ENCODE measurements around the gene IGF2BP2. TPM values are rescaled to one million over a fixed set of nuclear protein-coding genes. Genes with fewer than 3 reads are reported as not detected.
"Not testable (repeated sequence)": the region's sequence is repeated elsewhere in the genome, so short reads cannot be mapped to it uniquely, and the experiment has no call there.

Gene IGF2BP2
- total RNA-seq, 6 donors from 2014 or later, result 11.4 to 60.3 (median 24.9) TPM

- Histone ChIP-seq H3K4me3 (no peak overlapping the region), H3K27ac (no peak overlapping the region), H3K36me3 (peaks cover 0 to 35% (median 14%) of the 10 kb centered on the region in 4 donors), H3K27me3 (no peaks in the 10 kb centered on the region), H3K9me3 (no peaks in the 10 kb centered on the region), H3K4me1 (peaks cover 0 to 3% (median 0%) of the 10 kb centered on the region in 4 donors)
- ATAC-seq (ENCODE audit: low FRiP score in 2 of 2) (no peak), DNase-seq (no peak)
- TF ChIP-seq EP300 (IDR thresholded peaks at IDR 0.05) (no peak), CTCF (IDR thresholded peaks at IDR 0.05) (no peak), POLR2AphosphoS5 (IDR thresholded peaks at IDR 0.05) (no peak), POLR2A (IDR thresholded peaks at IDR 0.05) (no peak)
- 75 to 76% methylated on average over 12 to 14 of the region's 14 CpGs for WGBS, 2 donors
These were observed 178.3 kb downstream of the IGF2BP2 start for GRCh38 chr3:185646382-185647133.

- DNase-seq, result peak in 1 of 2 donors; percentile 58
- no peak overlapping the region for H3K27ac ChIP-seq
- peaks cover 0 to 35% (median 14%) of the 10 kb centered on the region in 4 donors for H3K36me3 ChIP-seq
- H3K4me1 ChIP-seq, result peaks cover 0 to 3% (median 0%) of the 10 kb centered on the region in 4 donors
- H3K27me3 ChIP-seq, result no peaks in the 10 kb centered on the region
- no peak overlapping the region for H3K4me3 ChIP-seq
- ATAC-seq (ENCODE audit: low FRiP score in 2 of 2), result no peak
- WGBS, 2 donors, result 87 to 88% methylated on average over 7 to 16 of the region's 16 CpGs
- TF ChIP-seq EP300 (IDR thresholded peaks at IDR 0.05) (no peak), POLR2A (IDR thresholded peaks at IDR 0.05) (no peak), CTCF (IDR thresholded peaks at IDR 0.05) (no peak), POLR2AphosphoS5 (IDR thresholded peaks at IDR 0.05) (no peak)
- H3K9me3 ChIP-seq, result no peaks in the 10 kb centered on the region
These were observed 179.1 kb downstream of the IGF2BP2 start for GRCh38 chr3:185645596-185646381.

- H3K36me3 ChIP-seq, result peaks cover 0 to 35% (median 14%) of the 10 kb centered on the region in 4 donors
- H3K4me1 ChIP-seq, result not testable (repeated sequence)
These were observed 179.7 kb downstream of the IGF2BP2 start for GRCh38 chr3:185645191-185645590.

GRCh38 chr3:185640308-185640707 lies 184.5 kb downstream of the IGF2BP2 start:
- TF ChIP-seq EP300 (IDR thresholded peaks at IDR 0.05), result no peak
- TF ChIP-seq CTCF (IDR thresholded peaks at IDR 0.05), result no peak
- no peak for TF ChIP-seq POLR2AphosphoS5 (IDR thresholded peaks at IDR 0.05)
- DNase-seq, result no peak
- Histone ChIP-seq H3K4me3 (no peak overlapping the region), H3K27ac (no peak overlapping the region), H3K27me3 (no peaks in the 10 kb centered on the region), H3K9me3 (no peaks in the 10 kb centered on the region), H3K36me3 (peaks cover 0 to 7% (median 2%) of the 10 kb centered on the region in 4 donors), H3K4me1 (no peaks in the 10 kb centered on the region)
- WGBS, 2 donors, result 68 to 69% methylated on average over 2 of the region's 2 CpGs
- ATAC-seq (ENCODE audit: low FRiP score in 2 of 2), result no peak

More at GRCh38 chr3:185645191-185645590, 179.7 kb downstream of the IGF2BP2 start:
- peak in 1 of 2 donors; percentile 61 for DNase-seq
- not testable (repeated sequence) for H3K27ac ChIP-seq; ATAC-seq (ENCODE audit: low FRiP score in 2 of 2); H3K4me3 ChIP-seq; H3K27me3 ChIP-seq; H3K9me3 ChIP-seq
- 83 to 91% methylated on average over 17 of the region's 17 CpGs for WGBS, 2 donors

- no peak overlapping the region for H3K27ac ChIP-seq
- ATAC-seq (ENCODE audit: low FRiP score in 2 of 2) (no peak), DNase-seq (no peak)
- no peak overlapping the region for H3K4me3 ChIP-seq
- 78 to 90% methylated on average over 7 of the region's 7 CpGs for WGBS, 2 donors
- TF ChIP-seq POLR2AphosphoS5 (IDR thresholded peaks at IDR 0.05), result no peak
- no peak for TF ChIP-seq EP300 (IDR thresholded peaks at IDR 0.05)
- TF ChIP-seq POLR2A (IDR thresholded peaks at IDR 0.05), result no peak
- TF ChIP-seq CTCF (IDR thresholded peaks at IDR 0.05), result no peak
- no peaks in the 10 kb centered on the region for H3K27me3 ChIP-seq
- no peaks in the 10 kb centered on the region for H3K9me3 ChIP-seq
- H3K4me1 ChIP-seq, result no peaks in the 10 kb centered on the region
- H3K36me3 ChIP-seq, result peaks cover 0 to 2% (median 0%) of the 10 kb centered on the region in 4 donors
These were observed 185.1 kb downstream of the IGF2BP2 start for GRCh38 chr3:185639632-185640206.

GRCh38 chr3:185638651-185639050 lies 186.2 kb downstream of the IGF2BP2 start:
- not testable (repeated sequence) for DNase-seq; H3K4me3 ChIP-seq; H3K27ac ChIP-seq; H3K27me3 ChIP-seq; H3K4me1 ChIP-seq; H3K9me3 ChIP-seq; H3K36me3 ChIP-seq; ATAC-seq (ENCODE audit: low FRiP score in 2 of 2)
- WGBS, 2 donors, result 96 to 97% methylated on average over 10 to 11 of the region's 11 CpGs

Data from upper lobe of left lung (tissue), 6 donors.